Body of pancreas (tissue), 4 donors: ENCODE data around the gene PDLIM5.

ENCODE experiments used
- CTCF ChIP-seq, 7 experiments: fragments of 450-650 bp in 4 of 7; fragments of 200-600 bp in 3 of 7; sonication (generic) in 3 of 7; IDR thresholded peaks; one replicate each; pipeline ENCODE4 v1.5.1; 2016 to 2019; ENCODE audit warnings: antibody characterized with exemption in 7 of 7
- POLR2A ChIP-seq, 3 donors: fragments of 450-650 bp; IDR thresholded peaks; one replicate each; pipeline ENCODE4 v1.6.1; 2016; ENCODE audit warnings: antibody characterized with exemption in 3 of 3, mild to moderate bottlenecking in 2 of 3

- TF ChIP-seq CTCF (IDR thresholded peaks at IDR 0.05) (no peak), POLR2A (IDR thresholded peaks at IDR 0.05) (no peak)
Observed at GRCh38 chr4:94691552-94691951, 239.8 kb downstream of the PDLIM5 start.
